HepG2 (cell line): ENCODE results near the gene TGFBRAP1. TPM values are rescaled to one million over a fixed set of nuclear protein-coding genes. Genes with fewer than 3 reads are reported as not detected.

ENCODE experiments used
- ATAC-seq: fragments of 200-7000 bp; cut with Tn5 transposase; 3 replicates; pipeline ENCODE4 v1.9.1; 2020; ENCODE audit warnings: mild to moderate bottlenecking, moderate library complexity
- BruUV-seq: library from RNA; stranded (reverse); fragments of 400-500 nt; replicated peaks from 2 replicates; lab custom pipeline; 2021; lab: Mats Ljungman, UMichigan
- CTCF ChIA-PET: fragments of 300-600 bp; formaldehyde crosslinking; extraction: SDS; loops from one replicate; lab custom pipeline; 2021; ENCODE audit warnings: low total read pairs, inconsistent platforms, low intra/inter-chr PET ratio; lab: Yijun Ruan, JAX
- POLR2A ChIA-PET: fragments of 350-600 bp; sonication (Branson Sonifier 250); formaldehyde crosslinking; loops from one replicate; lab custom pipeline; 2020; ENCODE audit warnings: antibody characterized with exemption, inconsistent platforms; lab: Yijun Ruan, JAX
- DNase-seq: peaks from one replicate; pipeline ENCODE4 v3.0.0-alpha.2; 2015; ENCODE audit warnings: low spot score
- FAIRE-seq: peaks from 3 replicates; lab custom pipeline; 2011; peaks lifted over from hg19 to GRCh38; lab: Jason Lieb, UNC
- H2AFZ ChIP-seq: one replicate; pipeline ENCODE4 v1.6.1; 2011; ENCODE audit warnings: low read length, inconsistent platforms
- H3K27ac ChIP-seq: fragments of 300-600 bp; 3 replicates; pipeline ENCODE4 v1.8.0; 2011; ENCODE audit warnings: mixed run types, mild to moderate bottlenecking, mixed read lengths, low read length, inconsistent platforms; ENCODE audit not compliant: insufficient read depth; ENCODE audit errors: extremely low read length
- H3K27me3 ChIP-seq, 2 experiments: fragments of 200-600 bp in 1 of 2; 2 replicates in 1 of 2; 3 replicates in 1 of 2; pipeline versions ENCODE4 v1.6.0 to v1.8.0; 2011; ENCODE audit warnings: low read length in 2 of 2, mild to moderate bottlenecking in 2 of 2, moderate library complexity in 2 of 2, inconsistent platforms in 1 of 2; ENCODE audit not compliant: insufficient read depth in 2 of 2, control insufficient read depth in 1 of 2
- H3K36me3 ChIP-seq, 2 experiments: fragments of 200-600 bp in 1 of 2; replicated peaks in 1 of 2; 2 replicates in 1 of 2; 3 replicates in 1 of 2; pipeline versions ENCODE4 v1.5.1 to v1.8.0; 2011; ENCODE audit warnings: low read length in 2 of 2, inconsistent platforms in 1 of 2; ENCODE audit not compliant: insufficient read depth in 2 of 2, control insufficient read depth in 1 of 2
- H3K4me1 ChIP-seq: 2 replicates; pipeline ENCODE4 v1.5.1; 2012; ENCODE audit warnings: low read length, inconsistent platforms; ENCODE audit not compliant: insufficient read depth
- H3K4me2 ChIP-seq: 2 replicates; pipeline ENCODE4 v1.6.0; 2011; ENCODE audit warnings: low read depth, low read length, inconsistent platforms
- H3K4me3 ChIP-seq, 3 experiments: fragments of 200-600 bp in 1 of 3; sonication (generic), shearing (Covaris generic) in 1 of 3; replicated peaks in 1 of 3; 2 replicates each; pipeline ENCODE4 v1.5.1; 2011 to 2016; ENCODE audit warnings: low read length in 3 of 3, inconsistent platforms in 2 of 3, low read depth in 2 of 3, mild to moderate bottlenecking in 2 of 3, control low read depth in 1 of 3, mixed read lengths in 1 of 3; ENCODE audit not compliant: insufficient read depth in 1 of 3
- H3K79me2 ChIP-seq: one replicate; pipeline ENCODE4 v1.6.1; 2011; ENCODE audit warnings: low read length, inconsistent platforms; ENCODE audit not compliant: insufficient read depth
- H3K9ac ChIP-seq: 2 replicates; pipeline ENCODE4 v1.6.0; 2011; ENCODE audit warnings: mild to moderate bottlenecking, low read depth, low read length, inconsistent platforms; ENCODE audit not compliant: insufficient read depth
- H3K9me3 ChIP-seq: 2 replicates; pipeline ENCODE4 v1.5.1; 2012; ENCODE audit warnings: mild to moderate bottlenecking, low read length
- H4K20me1 ChIP-seq: 2 replicates; pipeline ENCODE4 v1.6.0; 2011; ENCODE audit warnings: inconsistent platforms, mild to moderate bottlenecking, low read length, moderate library complexity; ENCODE audit not compliant: insufficient read depth
- ATM ChIP-seq: fragments of 450-650 bp; IDR thresholded peaks from 2 replicates; pipeline ENCODE4 v1.7.1; 2017; ENCODE audit warnings: mild to moderate bottlenecking, borderline replicate concordance
- GATAD2A ChIP-seq: IDR thresholded peaks from 2 replicates; pipeline ENCODE4 v1.6.1; 2016
- PAF1 ChIP-seq: IDR thresholded peaks from 2 replicates; pipeline ENCODE4 v1.6.1; 2016; ENCODE audit warnings: missing genetic modification reagents, missing compliant biosample characterization
- SIX1 ChIP-seq: sonication (generic); formaldehyde crosslinking; IDR thresholded peaks from 2 replicates; pipeline ENCODE4 v1.4.0; 2020; ENCODE audit warnings: missing genetic modification reagents, borderline replicate concordance
- TCF12 ChIP-seq, 2 experiments: fragments of 450-650 bp in 1 of 2; sonication (generic) in 1 of 2; formaldehyde crosslinking in 1 of 2; IDR thresholded peaks; 2 replicates each; pipeline versions ENCODE4 v1.6.1 to v1.8.0; 2017 to 2022; ENCODE audit warnings: antibody characterized with exemption in 1 of 2, mild to moderate bottlenecking in 1 of 2, missing genetic modification reagents in 1 of 2, moderate library complexity in 1 of 2
- ZNF350 ChIP-seq: sonication (generic); formaldehyde crosslinking; IDR thresholded peaks from 2 replicates; pipeline ENCODE4 v1.4.0; 2020; ENCODE audit warnings: mild to moderate bottlenecking, low read depth, missing genetic modification reagents, borderline replicate concordance
- ZNF510 ChIP-seq: sonication (generic); formaldehyde crosslinking; IDR thresholded peaks from 2 replicates; pipeline ENCODE4 v1.4.0; 2020; ENCODE audit warnings: low read depth, mild to moderate bottlenecking, missing genetic modification reagents
- ZSCAN30 ChIP-seq: sonication (generic); formaldehyde crosslinking; IDR thresholded peaks from 2 replicates; pipeline ENCODE4 v1.5.0; 2020; ENCODE audit warnings: mild to moderate bottlenecking, missing genetic modification reagents
- WGBS: methylation state at CpG from one replicate; pipeline ENCODE4 v1.1.6; 2017; ENCODE audit warnings: low lambda C conversion rate; 5-methylcytosine and 5-hydroxymethylcytosine counted together
- in situ Hi-C: cut with HindIII; loops from 2 replicates; pipeline ENCODE4 v1.10.0; 2017; ENCODE audit warnings: low pct_unique_long_range_greater_than_20kb; ENCODE audit not compliant: extremely low pct_ligation_motif_present
- intact Hi-C: fragments of 100-400 bp; cut with micrococcal nuclease; formaldehyde crosslinking; loops from one replicate; pipeline ENCODE4 v1.10.0; 2022; ENCODE audit not compliant: unreplicated experiment
- polyA plus RNA-seq, 8 experiments: library from polyadenylated mRNA; depleted of rRNA in 3 of 8; stranded (reverse) in 7 of 8; unstranded in 1 of 8; fragments of >200 nt; fragmentation: Illumina TruSeq in 4 of 8; extraction: Trizol in 4 of 8; gene quantifications; 2 replicates each; pipeline versions ENCODE4 v1.2.1 to v1.2.3, GENCODE V29; 2011 to 2016; ENCODE audit warnings: low read depth in 4 of 8, missing spikeins in 1 of 8, mixed read lengths in 1 of 8; ENCODE audit not compliant: insufficient read depth in 1 of 8
- total RNA-seq, 5 experiments: library from RNA; depleted of rRNA; stranded (reverse); fragments of >200 nt; fragmentation: Illumina TruSeq; extraction: Trizol; gene quantifications; 2 replicates each; pipeline ENCODE4 v1.2.3, GENCODE V29; 2016; ENCODE audit warnings: low read depth in 1 of 5
- TF ChIP-seq, protein P1 (sequence below): sonication (generic); formaldehyde crosslinking; conservative IDR thresholded peaks from 2 replicates; pipeline ENCODE4 v1.4.0; 2020; ENCODE audit warnings: missing genetic modification reagents
- TF ChIP-seq, protein P2 (sequence below): IDR thresholded peaks from 2 replicates; pipeline ENCODE4 v1.6.1; 2016
- TF ChIP-seq, protein P3 (sequence below): sonication (generic); formaldehyde crosslinking; IDR thresholded peaks from 2 replicates; pipeline ENCODE4 v1.5.0; 2020; ENCODE audit warnings: mild to moderate bottlenecking, missing genetic modification reagents
- TF ChIP-seq, protein P4 (sequence below): sonication (generic); formaldehyde crosslinking; IDR thresholded peaks from 2 replicates; pipeline ENCODE4 v1.4.0; 2020; ENCODE audit warnings: missing genetic modification reagents, borderline replicate concordance
- TF ChIP-seq, protein P5 (sequence below): sonication (generic); formaldehyde crosslinking; IDR thresholded peaks from 2 replicates; pipeline ENCODE4 v1.4.0; 2020; ENCODE audit warnings: mild to moderate bottlenecking, missing genetic modification reagents

Gene TGFBRAP1
- total and polyA plus RNA-seq, 2 of the 13 experiments (the other 11 are each of a cell fraction or from before 2014, with no cell fraction given): 12.7 to 22.9 TPM

DNA sequence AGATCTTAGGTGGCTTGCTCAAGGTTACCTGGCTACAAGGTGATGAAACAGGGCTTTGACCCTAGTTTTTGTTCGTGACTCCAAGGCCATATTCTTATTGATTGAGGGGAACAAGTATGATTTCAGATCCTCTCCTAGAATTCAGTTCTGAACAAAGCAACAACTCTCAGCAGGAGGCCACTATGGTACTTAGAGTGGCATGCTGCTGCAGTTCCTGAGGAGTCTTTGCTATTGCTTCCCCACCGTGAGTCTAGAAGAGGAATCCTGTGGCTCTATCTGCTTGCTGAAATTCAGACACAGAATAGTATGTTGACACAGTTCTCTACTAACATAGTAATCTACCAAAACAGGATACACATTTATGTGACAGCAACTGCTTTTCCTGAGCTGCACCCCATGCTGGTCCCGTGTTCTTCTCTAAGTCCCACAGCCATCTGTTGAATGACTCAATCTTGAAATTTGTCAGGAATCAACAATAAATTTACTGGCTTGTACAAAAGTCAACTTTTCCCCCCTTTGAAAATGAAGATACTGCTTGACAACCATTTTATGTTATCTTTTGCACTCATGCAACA is 4.1 kb downstream of the TGFBRAP1 start:
- DNase-seq (no peak), FAIRE-seq (no peak), ATAC-seq (no peak)
- BruUV-seq: no TSS peak
- Histone ChIP-seq H3K9me3 (no peaks in the 10 kb centered on the region), H3K4me2 (no peak overlapping the region), H2AFZ (no peak overlapping the region), H3K27ac (no peak overlapping the region), H3K27me3 (no peaks in the 10 kb centered on the region; a peak in 1 of 5 replicates), H3K4me3 (no peak overlapping the region), H4K20me1 (peaks cover 4% of the 10 kb centered on the region; the same call in 1 of the 2 replicates), H3K9ac (no peak overlapping the region), H3K36me3 (peaks cover 7 to 30% of the 10 kb centered on the region in 2 experiments), H3K79me2 (peaks cover 88% of the 10 kb centered on the region), H3K4me1 (peaks cover 40% of the 10 kb centered on the region)
- intact Hi-C loops (no loop called here), in situ Hi-C loops (loop anchor here (25.0 kb wide), 1 partner anchor 862 kb away; the partner anchor contains the start of gene UXS1)
- ChIA-PET POLR2A (no interaction called here), CTCF (no interaction called here)
- WGBS: 90% methylated on average over 3 of the region's 3 CpGs
- TF ChIP-seq, protein P1, sequence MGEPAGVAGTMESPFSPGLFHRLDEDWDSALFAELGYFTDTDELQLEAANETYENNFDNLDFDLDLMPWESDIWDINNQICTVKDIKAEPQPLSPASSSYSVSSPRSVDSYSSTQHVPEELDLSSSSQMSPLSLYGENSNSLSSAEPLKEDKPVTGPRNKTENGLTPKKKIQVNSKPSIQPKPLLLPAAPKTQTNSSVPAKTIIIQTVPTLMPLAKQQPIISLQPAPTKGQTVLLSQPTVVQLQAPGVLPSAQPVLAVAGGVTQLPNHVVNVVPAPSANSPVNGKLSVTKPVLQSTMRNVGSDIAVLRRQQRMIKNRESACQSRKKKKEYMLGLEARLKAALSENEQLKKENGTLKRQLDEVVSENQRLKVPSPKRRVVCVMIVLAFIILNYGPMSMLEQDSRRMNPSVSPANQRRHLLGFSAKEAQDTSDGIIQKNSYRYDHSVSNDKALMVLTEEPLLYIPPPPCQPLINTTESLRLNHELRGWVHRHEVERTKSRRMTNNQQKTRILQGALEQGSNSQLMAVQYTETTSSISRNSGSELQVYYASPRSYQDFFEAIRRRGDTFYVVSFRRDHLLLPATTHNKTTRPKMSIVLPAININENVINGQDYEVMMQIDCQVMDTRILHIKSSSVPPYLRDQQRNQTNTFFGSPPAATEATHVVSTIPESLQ: no peak
- TF ChIP-seq, protein P2, sequence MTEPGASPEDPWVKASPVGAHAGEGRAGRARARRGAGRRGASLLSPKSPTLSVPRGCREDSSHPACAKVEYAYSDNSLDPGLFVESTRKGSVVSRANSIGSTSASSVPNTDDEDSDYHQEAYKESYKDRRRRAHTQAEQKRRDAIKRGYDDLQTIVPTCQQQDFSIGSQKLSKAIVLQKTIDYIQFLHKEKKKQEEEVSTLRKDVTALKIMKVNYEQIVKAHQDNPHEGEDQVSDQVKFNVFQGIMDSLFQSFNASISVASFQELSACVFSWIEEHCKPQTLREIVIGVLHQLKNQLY (CRISPR knock-in tag): no peak
- TF ChIP-seq, protein P3, sequence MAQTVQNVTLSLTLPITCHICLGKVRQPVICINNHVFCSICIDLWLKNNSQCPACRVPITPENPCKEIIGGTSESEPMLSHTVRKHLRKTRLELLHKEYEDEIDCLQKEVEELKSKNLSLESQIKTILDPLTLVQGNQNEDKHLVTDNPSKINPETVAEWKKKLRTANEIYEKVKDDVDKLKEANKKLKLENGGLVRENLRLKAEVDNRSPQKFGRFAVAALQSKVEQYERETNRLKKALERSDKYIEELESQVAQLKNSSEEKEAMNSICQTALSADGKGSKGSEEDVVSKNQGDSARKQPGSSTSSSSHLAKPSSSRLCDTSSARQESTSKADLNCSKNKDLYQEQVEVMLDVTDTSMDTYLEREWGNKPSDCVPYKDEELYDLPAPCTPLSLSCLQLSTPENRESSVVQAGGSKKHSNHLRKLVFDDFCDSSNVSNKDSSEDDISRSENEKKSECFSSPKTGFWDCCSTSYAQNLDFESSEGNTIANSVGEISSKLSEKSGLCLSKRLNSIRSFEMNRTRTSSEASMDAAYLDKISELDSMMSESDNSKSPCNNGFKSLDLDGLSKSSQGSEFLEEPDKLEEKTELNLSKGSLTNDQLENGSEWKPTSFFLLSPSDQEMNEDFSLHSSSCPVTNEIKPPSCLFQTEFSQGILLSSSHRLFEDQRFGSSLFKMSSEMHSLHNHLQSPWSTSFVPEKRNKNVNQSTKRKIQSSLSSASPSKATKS (CRISPR knock-in tag): no peak
- TF ChIP-seq, protein P4, sequence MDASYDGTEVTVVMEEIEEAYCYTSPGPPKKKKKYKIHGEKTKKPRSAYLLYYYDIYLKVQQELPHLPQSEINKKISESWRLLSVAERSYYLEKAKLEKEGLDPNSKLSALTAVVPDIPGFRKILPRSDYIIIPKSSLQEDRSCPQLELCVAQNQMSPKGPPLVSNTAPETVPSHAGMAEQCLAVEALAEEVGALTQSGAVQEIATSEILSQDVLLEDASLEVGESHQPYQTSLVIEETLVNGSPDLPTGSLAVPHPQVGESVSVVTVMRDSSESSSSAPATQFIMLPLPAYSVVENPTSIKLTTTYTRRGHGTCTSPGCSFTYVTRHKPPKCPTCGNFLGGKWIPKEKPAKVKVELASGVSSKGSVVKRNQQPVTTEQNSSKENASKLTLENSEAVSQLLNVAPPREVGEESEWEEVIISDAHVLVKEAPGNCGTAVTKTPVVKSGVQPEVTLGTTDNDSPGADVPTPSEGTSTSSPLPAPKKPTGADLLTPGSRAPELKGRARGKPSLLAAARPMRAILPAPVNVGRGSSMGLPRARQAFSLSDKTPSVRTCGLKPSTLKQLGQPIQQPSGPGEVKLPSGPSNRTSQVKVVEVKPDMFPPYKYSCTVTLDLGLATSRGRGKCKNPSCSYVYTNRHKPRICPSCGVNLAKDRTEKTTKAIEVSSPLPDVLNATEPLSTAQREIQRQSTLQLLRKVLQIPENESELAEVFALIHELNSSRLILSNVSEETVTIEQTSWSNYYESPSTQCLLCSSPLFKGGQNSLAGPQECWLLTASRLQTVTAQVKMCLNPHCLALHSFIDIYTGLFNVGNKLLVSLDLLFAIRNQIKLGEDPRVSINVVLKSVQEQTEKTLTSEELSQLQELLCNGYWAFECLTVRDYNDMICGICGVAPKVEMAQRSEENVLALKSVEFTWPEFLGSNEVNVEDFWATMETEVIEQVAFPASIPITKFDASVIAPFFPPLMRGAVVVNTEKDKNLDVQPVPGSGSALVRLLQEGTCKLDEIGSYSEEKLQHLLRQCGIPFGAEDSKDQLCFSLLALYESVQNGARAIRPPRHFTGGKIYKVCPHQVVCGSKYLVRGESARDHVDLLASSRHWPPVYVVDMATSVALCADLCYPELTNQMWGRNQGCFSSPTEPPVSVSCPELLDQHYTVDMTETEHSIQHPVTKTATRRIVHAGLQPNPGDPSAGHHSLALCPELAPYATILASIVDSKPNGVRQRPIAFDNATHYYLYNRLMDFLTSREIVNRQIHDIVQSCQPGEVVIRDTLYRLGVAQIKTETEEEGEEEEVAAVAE (CRISPR knock-in tag): no peak
- TF ChIP-seq PAF1: no peak
- TF ChIP-seq SIX1: no peak
- TF ChIP-seq ZSCAN30 (CRISPR knock-in tag): no peak
- TF ChIP-seq GATAD2A (CRISPR knock-in tag): no peak
- no peak for TF ChIP-seq ZNF510 (CRISPR knock-in tag)
- no peak for TF ChIP-seq ATM
- TF ChIP-seq TCF12 (IDR thresholded peaks at IDR 0.05): no peak
- no peak for TF ChIP-seq TCF12 (CRISPR knock-in tag; IDR thresholded peaks at IDR 0.05)
- no peak for TF ChIP-seq ZNF350 (CRISPR knock-in tag)
- TF ChIP-seq, protein P5, sequence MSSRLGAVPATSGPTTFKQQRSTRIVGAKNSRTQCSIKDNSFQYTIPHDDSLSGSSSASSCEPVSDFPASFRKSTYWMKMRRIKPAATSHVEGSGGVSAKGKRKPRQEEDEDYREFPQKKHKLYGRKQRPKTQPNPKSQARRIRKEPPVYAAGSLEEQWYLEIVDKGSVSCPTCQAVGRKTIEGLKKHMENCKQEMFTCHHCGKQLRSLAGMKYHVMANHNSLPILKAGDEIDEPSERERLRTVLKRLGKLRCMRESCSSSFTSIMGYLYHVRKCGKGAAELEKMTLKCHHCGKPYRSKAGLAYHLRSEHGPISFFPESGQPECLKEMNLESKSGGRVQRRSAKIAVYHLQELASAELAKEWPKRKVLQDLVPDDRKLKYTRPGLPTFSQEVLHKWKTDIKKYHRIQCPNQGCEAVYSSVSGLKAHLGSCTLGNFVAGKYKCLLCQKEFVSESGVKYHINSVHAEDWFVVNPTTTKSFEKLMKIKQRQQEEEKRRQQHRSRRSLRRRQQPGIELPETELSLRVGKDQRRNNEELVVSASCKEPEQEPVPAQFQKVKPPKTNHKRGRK (CRISPR knock-in tag): no peak
